Stimulated activated CD4-positive, alpha-beta T cell treated with anti-CD3 and anti-CD28 coated beads, Interleukin-4, amount 100 ng/mL, for 48 hours (primary cell): Measurements from ENCODE around the gene PBX2.

Source experiments
- DNase-seq, 2 donors: peaks; one replicate each; pipeline ENCODE4 v3.0.0-alpha.2; 2020; ENCODE audit warnings: low read depth in 2 of 2

PBX2 gene

DNA sequence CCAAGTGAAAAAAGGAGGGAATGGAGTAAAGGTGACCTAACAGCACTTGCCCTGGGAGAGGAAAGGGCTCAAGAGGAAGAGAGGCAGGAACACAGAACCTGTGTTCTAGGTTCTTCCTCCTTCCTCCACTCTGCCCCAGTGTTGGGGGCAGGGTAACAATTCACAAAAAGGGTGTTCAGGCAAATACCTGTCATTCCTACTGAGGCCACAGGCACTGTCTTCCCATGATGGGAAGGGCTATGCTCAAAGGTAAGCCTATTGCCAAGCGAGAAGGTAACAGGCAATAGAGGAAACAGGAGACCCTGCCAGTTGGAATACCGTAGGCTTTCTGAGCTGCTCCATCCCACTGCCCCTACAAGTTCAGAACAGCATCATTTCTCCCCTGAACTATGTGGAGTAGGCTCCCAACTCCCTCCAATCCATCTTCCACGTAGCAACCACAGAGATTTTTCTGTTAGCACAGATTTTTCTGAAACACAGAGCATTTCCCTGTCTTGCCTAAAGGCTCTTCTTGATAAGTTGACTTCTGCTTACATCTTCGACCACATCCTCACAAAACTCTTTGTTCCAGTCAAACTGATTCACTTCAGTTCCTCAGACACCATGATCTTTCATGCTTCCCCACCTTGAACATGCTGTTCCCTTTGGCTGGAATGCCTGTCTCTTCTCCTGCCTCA is 16.8 kb downstream of the PBX2 start:
- DNase-seq, result no peak

GRCh38 chr6:32171234-32171633 is 18.8 kb downstream of the PBX2 start:
- DNase-seq, result no peak

- DNase-seq, result no peak
These were observed 19.7 kb downstream of the PBX2 start for GRCh38 chr6:32170294-32170693.

- DNase-seq, result no peak
These were observed 21.0 kb downstream of the PBX2 start for GRCh38 chr6:32168807-32169591.

GRCh38 chr6:32168350-32168749 is 21.7 kb downstream of the PBX2 start:
- no peak for DNase-seq

DNA sequence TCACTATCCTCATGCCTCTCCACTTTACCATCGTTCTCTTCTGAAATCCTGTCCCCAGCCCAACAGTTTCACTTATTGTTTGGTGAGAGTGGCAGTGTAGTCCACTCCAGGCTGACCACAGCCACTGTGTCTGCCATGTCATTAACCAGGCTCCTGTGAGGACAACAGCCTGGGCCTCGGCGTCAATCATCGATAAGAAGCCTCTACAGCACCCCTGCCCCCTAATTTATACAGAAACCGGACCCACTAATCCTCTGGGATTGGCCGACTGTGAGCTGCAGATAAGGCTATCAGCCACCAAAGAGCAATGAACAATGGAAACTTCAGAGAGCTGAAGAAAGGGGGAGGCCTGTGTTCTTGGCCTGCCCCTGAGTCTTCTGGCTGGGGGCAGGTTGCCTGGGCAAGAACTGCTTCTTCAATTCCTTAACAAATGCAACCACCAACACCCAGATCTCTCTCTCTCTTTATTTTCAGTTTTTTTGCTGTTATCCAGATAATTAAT is 22.2 kb downstream of the PBX2 start:
- DNase-seq, result no peak

DNA sequence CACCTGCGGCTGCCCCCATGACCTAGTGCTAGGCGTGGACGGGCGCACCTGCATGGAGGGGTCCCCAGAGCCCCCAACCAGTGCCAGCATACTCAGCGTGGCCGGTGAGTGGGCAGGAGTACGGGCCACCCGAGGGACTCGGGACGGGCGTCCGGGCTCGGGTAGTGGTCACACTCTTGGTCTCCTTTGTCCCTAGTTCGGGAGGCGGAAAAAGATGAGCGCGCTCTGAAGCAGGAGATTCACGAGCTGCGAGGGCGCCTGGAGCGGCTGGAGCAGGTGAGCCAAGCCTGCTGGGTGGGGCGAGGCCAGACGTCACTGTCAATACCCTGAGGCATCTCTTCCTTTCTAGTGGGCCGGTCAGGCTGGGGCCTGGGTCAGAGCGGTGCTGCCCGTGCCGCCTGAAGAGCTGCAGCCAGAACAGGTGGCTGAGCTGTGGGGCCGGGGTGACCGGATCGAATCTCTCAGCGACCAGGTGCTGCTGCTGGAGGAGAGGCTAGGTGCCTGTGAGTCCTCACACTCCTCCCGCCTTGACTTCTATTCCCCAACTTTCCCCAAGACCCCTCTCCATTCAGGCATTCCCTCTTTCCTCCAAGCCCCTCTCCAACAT is 22.7 kb downstream of the PBX2 start:
- no peak for DNase-seq

- DNase-seq, result no peak
These were observed 23.5 kb downstream of the PBX2 start for GRCh38 chr6:32166411-32167061.

DNA sequence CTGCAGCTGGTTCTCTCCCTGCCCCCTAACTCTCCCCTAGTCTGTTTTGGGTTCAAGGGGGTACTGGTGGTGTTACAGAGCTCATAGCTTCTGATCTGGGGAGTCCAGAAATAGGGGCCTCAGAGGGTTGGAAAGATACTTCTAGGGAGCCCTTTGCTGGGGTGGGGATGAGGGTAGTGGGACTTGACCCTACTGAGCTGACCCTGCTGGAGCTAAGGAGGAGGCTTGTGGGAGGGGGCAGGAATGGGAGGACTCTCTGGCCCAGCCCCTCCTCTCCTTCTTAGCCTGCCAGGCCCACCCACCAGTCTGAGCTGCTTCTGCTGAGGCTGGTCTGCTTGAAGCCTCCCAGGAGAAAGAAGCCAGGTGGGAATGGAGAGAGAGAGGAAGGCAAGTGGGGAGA is 25.7 kb downstream of the PBX2 start, which contains the start of gene EGFL8:
EGFL8 (plus strand) TSS at position 301 of the 400 bp plus-strand sequence. CDS start 1,571 bp downstream, outside the sequence.
- DNase-seq, result no peak

DNA sequence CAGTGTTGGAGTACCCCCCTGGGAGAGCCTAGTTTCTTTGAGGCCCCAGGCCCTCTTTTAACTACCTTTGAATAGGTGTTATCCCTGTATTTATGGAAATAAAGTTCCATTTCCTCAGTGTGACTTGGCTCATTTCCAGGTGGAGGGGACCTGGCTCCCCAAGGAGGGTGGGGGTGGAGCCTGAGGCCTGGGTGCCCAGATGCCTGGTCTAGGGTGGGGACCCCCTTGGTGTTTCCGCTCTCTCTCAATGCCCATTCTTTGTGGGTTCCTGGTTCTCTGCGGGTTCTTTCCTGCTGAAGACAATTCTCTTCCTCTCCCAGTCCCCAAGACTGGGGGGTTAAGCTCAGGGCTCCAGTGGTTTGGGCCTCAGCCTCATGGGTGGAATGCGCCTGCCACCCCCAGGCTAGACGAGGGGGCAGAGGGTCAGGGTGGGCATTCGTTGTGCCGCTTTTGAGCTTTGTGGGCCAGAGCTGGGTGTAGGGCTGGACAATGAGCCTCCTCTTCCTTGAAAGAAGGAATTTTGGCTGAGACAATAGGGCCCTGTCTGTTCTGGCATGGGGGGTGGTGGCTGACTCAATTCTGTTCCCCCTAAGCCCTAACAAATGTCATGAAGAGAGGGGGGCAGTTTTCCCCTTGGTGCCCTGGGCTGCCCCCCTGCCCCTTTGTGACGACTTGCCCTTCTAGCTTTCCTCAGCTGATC is 26.3 kb downstream of the PBX2 start:
- DNase-seq, result no peak

DNA sequence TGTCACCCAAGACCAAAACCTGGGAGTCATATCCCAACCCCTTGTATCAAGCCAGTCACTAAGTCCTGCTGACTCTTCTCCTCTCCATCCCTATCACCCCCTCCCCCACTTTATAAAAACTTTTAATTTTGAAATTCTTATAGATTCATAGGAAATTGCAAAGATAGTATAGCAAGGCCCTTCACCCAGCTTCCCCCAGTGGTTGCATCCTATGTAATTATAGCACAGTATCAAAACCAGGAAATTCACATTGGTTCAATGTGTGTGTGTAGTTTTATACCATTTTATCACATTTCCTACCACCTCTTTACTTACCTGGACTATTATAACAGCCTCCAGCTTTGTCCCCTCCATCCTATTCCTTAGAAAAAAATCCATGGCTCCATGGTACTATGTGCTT is 31.9 kb downstream of the PBX2 start:
- DNase-seq, result no peak

- DNase-seq, result no peak
These were observed 33.1 kb downstream of the PBX2 start for GRCh38 chr6:32156891-32157290.

DNA sequence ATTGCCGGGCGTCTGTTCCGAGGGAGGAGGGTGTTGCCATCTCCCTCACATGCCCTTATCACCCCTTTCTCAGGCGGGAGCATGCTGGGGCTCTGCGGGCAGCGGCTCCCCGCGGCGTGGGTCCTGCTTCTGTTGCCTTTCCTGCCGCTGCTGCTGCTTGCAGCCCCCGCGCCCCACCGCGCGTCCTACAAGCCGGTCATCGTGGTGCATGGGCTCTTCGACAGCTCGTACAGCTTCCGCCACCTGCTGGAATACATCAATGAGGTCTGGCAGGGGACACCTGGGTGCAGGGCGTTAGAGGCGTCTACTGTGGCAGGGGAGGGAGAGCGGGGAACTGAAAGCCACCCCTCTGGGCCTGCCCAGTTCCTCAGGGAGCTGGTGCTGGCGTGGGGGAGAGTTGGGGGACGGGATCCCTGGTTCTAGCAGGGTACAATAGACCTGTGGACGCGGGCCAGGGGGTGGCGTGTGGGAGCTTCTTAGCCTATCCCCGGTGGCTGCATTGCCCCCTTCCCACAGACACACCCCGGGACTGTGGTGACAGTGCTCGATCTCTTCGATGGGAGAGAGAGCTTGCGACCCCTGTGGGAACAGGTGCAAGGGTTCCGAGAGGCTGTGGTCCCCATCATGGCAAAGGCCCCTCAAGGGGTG is 35.4 kb downstream of the PBX2 start:
- DNase-seq, result peak; percentile 25 to 45

DNA sequence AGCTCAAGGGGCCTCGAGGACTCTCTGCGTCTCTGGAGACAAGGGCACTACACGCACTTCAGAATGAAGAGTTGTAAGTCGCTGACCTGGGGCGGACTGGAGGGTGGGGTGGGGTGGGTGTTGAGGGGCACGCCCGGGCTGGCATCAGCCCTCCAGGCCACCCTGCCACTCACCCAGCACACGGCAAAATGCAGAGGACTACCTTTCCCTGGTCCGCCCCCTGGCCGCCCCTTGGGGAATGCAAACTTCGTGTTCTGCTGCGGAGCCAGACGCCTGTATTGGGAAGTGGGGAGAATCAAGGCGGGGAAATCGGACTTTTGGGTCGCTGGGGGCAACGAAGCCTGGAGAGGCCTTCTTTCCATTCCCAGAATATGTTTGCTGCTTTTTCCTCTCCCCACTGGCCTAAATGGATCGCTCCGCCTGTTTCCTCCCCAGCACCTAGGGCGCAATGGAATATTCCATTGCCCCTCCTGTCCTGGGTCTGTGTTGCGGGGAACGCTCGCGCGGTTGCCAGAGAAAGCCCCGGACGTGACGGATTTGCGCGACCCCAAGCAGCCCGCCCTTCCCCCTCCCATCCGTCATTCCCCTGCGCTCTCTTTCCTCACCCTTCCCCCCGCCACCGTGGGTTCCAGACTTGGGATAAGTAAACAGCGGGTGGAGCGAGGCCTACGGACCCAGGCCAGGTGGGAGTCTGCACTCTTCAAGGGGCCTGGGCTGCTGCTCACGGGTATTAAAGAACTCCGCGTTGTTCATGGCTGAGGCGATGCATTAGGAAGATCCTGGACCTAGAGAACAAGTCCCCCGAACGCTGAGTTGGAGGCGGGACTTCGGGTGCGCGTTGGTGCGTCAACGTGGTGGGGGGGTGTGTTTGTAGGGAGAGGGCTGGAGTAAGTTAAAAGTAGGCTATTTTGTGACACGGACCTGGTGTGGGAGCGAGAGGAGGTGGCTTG is 36.2 kb downstream of the PBX2 start, which contains the start of gene PPT2:
PPT2 (plus strand) TSS at position 578 of the 950 bp plus-strand sequence. CDS start 454 bp downstream, outside the sequence.
- DNase-seq, result peak; percentile 65 to 67

DNA sequence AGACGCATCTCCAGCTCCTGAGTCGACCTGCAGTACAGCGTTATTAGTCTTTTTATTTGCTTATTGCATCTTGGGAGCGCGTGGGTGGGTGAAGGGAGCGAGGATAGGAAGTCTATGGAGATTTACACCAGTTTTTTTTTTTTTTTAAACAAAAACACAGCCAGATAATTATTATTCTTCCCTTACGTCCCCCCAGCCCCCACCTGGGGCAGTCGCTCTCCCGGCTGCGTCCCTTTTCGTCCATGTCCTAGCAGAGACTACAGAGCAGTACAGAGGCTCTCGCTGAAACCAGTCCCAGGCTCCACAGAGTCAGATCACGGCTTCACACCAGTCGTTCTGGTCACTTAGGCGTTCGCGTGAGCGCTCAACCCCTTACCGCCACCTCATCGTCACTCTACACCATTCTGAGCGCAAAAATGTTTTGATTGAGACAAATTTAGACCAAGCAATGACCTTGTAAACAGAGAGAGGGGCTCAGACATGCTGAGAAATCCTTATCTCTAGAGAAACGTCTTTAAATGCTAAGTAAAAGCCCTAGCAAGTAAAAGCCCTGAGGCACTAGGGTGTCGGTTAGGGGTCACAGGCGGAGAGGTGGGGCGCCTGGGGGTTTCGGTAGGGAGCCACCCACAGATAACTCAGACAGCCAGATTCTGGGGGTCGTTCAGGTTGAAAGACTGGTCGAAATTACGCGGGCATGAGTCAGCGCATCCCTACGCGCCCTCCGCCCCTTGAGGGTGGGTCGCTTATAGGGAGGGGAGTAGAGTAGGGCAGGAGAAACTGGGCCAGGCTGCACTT is 37.0 kb downstream of the PBX2 start:
- DNase-seq, result no peak

DNA sequence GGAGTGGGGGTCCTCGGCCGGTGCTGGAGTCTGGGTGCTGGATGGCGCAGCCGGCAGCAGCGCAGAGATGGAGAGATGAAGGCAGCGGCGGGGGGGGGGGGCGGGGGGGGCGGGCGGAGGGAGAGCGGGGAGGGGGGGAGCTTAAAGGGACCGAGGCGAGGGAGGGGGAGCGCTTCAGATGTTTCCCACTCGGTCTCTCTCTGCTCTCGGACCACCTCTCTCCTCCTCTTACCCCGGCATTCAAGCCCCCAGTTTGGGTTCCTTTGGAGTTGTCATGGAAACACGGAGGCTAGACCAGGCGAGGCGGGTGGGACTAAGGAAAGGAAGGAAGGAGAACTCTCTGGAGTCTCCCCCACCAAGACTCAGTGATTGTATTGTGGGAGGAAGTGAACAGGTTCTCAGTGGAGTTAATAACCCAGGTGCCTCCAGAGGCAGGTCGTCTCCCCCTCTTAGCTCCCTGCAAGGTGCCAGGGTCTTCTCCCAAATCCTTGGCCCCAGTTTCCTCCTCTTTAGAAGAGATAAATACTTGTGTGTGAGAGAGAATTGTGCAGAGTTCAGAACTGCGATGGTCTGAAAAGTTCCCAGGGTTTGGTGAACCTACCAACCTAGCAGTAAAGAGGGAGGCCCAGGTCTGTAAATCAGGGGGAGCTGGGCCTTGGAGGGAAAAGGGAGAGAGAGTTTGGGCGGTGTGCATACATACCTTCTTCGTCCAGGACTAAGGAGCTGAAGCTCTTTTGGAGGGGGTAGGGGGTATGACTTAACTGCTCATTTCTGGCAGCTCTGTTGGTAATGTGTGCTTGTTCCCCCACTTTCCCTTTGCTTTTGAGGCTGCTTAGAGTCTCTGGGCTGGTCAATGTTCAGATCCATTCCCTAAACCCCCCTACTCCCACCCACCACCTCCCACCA is 37.9 kb downstream of the PBX2 start, which contains the start of gene PRRT1:
PRRT1 (minus strand) TSS at position 77 of the 906 bp plus-strand sequence. CDS start 112 bp downstream, outside the sequence.
- DNase-seq, result no peak

DNA sequence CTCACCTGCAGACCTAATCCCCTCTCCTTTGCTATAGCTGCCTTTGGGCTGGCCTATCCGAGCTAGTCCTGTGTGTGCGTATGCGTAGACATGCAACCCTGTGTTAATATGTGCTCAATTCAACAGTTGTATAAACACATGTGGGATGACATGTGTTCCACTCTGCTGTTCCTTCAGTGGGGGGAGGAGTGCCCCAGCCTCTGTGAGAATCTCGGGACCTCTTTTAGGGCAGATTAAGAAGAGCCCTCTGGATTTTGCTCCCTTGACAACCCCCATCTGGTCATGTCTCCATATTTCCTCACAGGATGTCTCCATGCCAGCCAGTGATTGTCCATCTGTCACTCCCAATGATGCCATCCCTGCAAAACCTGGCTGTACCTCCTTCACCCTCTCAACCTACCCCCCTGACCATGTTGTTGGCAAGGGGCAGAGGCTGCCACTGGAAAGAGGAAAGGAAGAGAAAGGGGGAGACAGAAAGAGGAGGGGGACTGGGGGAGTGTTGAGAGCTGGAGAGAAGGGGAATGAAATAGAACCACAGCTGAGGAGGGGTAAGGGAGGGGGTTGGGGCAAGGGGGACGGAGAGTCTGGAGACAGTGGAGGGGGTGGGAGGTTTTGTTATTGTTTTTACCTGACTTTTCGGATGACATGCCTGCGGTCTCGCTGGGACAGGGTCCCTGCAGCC is 38.7 kb downstream of the PBX2 start:
- no peak for DNase-seq
